Measurements from ENCODE around the gene FALEC. TPM values are rescaled to one million over a fixed set of nuclear protein-coding genes. Genes with fewer than 3 reads are reported as not detected.

The FALEC gene
- total and polyA plus RNA-seq, 2 experiments from 2014 or later, result 1.7 TPM; not detected in 1

GRCh38 chr1:150493175-150493574 lies 22.4 kb upstream of the FALEC start:
- H3K27ac ChIP-seq (ENCODE audit: low read depth), result no peak overlapping the region
- no peaks in the 10 kb centered on the region; the same call in 2 of the 3 replicates for H3K9me3 Mint-ChIP-seq
- peaks cover 73% of the 10 kb centered on the region for H3K36me3 Mint-ChIP-seq (ENCODE audit: low read depth)
- H3K9me2 ChIP-seq (ENCODE audit: insufficient read depth), result no peaks in the 10 kb centered on the region
- H3K79me2 ChIP-seq (replicated peaks; ENCODE audit: insufficient read depth), result peaks cover 6% of the 10 kb centered on the region
- H3K4me2 ChIP-seq, result no peak overlapping the region
- peaks cover 5% of the 10 kb centered on the region for H3K27me3 Mint-ChIP-seq (ENCODE audit: insufficient read depth, low read depth, poor library complexity)
- no peak overlapping the region for H3K4me3 Mint-ChIP-seq
- H3K27me3 ChIP-seq (ENCODE audit: insufficient read depth), result no peaks in the 10 kb centered on the region
- H4K20me1 ChIP-seq (replicated peaks; ENCODE audit: insufficient read depth), result no peaks in the 10 kb centered on the region
- ATAC-seq (no peak), DNase-seq (ENCODE audit: low spot score) (no peak)
- no peak for TF ChIP-seq REST (IDR thresholded peaks at IDR 0.05; ENCODE audit: unreplicated experiment)
- no peak for TF ChIP-seq STAT1 (IDR thresholded peaks at IDR 0.05; ENCODE audit: unreplicated experiment)
- no peak for TF ChIP-seq NANOG (IDR thresholded peaks at IDR 0.05; ENCODE audit: borderline replicate concordance)
- no peak for TF ChIP-seq POLR2AphosphoS5 (IDR thresholded peaks at IDR 0.05; ENCODE audit: low read depth)
- no peak for TF ChIP-seq JUNB (IDR thresholded peaks at IDR 0.05; ENCODE audit: unreplicated experiment)
- TF ChIP-seq ETS1 (IDR thresholded peaks at IDR 0.05), result no peak
- TF ChIP-seq ZNF331 (CRISPR knock-in tag; IDR thresholded peaks at IDR 0.05; ENCODE audit: low read depth), result no peak
- no peak for TF ChIP-seq EZH2 (IDR thresholded peaks at IDR 0.05; ENCODE audit: low read depth, unreplicated experiment)
- TF ChIP-seq EZH2phosphoT487 (IDR thresholded peaks at IDR 0.05; ENCODE audit: unreplicated experiment), result no peak
- no peak for TF ChIP-seq ZNF114 (CRISPR knock-in tag; IDR thresholded peaks at IDR 0.05)
- TF ChIP-seq, protein P1, sequence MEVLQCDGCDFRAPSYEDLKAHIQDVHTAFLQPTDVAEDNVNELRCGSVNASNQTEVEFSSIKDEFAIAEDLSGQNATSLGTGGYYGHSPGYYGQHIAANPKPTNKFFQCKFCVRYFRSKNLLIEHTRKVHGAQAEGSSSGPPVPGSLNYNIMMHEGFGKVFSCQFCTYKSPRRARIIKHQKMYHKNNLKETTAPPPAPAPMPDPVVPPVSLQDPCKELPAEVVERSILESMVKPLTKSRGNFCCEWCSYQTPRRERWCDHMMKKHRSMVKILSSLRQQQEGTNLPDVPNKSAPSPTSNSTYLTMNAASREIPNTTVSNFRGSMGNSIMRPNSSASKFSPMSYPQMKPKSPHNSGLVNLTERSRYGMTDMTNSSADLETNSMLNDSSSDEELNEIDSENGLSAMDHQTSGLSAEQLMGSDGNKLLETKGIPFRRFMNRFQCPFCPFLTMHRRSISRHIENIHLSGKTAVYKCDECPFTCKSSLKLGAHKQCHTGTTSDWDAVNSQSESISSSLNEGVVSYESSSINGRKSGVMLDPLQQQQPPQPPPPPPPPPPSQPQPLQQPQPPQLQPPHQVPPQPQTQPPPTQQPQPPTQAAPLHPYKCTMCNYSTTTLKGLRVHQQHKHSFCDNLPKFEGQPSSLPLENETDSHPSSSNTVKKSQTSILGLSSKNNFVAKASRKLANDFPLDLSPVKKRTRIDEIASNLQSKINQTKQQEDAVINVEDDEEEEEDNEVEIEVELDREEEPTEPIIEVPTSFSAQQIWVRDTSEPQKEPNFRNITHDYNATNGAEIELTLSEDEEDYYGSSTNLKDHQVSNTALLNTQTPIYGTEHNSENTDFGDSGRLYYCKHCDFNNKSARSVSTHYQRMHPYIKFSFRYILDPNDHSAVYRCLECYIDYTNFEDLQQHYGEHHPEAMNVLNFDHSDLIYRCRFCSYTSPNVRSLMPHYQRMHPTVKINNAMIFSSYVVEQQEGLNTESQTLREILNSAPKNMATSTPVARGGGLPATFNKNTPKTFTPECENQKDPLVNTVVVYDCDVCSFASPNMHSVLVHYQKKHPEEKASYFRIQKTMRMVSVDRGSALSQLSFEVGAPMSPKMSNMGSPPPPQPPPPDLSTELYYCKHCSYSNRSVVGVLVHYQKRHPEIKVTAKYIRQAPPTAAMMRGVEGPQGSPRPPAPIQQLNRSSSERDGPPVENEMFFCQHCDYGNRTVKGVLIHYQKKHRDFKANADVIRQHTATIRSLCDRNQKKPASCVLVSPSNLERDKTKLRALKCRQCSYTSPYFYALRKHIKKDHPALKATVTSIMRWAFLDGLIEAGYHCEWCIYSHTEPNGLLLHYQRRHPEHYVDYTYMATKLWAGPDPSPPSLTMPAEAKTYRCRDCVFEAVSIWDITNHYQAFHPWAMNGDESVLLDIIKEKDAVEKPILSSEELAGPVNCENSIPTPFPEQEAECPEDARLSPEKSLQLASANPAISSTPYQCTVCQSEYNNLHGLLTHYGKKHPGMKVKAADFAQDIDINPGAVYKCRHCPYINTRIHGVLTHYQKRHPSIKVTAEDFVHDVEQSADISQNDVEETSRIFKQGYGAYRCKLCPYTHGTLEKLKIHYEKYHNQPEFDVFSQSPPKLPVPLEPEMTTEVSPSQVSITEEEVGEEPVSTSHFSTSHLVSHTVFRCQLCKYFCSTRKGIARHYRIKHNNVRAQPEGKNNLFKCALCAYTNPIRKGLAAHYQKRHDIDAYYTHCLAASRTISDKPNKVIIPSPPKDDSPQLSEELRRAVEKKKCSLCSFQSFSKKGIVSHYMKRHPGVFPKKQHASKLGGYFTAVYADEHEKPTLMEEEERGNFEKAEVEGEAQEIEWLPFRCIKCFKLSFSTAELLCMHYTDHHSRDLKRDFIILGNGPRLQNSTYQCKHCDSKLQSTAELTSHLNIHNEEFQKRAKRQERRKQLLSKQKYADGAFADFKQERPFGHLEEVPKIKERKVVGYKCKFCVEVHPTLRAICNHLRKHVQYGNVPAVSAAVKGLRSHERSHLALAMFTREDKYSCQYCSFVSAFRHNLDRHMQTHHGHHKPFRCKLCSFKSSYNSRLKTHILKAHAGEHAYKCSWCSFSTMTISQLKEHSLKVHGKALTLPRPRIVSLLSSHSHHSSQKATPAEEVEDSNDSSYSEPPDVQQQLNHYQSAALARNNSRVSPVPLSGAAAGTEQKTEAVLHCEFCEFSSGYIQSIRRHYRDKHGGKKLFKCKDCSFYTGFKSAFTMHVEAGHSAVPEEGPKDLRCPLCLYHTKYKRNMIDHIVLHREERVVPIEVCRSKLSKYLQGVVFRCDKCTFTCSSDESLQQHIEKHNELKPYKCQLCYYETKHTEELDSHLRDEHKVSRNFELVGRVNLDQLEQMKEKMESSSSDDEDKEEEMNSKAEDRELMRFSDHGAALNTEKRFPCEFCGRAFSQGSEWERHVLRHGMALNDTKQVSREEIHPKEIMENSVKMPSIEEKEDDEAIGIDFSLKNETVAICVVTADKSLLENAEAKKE (CRISPR knock-in tag; IDR thresholded peaks at IDR 0.05), result no peak
- TF ChIP-seq, protein P2, sequence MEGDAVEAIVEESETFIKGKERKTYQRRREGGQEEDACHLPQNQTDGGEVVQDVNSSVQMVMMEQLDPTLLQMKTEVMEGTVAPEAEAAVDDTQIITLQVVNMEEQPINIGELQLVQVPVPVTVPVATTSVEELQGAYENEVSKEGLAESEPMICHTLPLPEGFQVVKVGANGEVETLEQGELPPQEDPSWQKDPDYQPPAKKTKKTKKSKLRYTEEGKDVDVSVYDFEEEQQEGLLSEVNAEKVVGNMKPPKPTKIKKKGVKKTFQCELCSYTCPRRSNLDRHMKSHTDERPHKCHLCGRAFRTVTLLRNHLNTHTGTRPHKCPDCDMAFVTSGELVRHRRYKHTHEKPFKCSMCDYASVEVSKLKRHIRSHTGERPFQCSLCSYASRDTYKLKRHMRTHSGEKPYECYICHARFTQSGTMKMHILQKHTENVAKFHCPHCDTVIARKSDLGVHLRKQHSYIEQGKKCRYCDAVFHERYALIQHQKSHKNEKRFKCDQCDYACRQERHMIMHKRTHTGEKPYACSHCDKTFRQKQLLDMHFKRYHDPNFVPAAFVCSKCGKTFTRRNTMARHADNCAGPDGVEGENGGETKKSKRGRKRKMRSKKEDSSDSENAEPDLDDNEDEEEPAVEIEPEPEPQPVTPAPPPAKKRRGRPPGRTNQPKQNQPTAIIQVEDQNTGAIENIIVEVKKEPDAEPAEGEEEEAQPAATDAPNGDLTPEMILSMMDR (conservative IDR thresholded peaks at IDR 0.05; ENCODE audit: low read depth in 2 of 2), result no peak
- TF ChIP-seq CREB1 (CRISPR knock-in tag; IDR thresholded peaks at IDR 0.05; ENCODE audit: low read depth), result no peak
- peaks cover 3% of the 10 kb centered on the region; the same call in 2 of the 3 replicates for H3K4me1 Mint-ChIP-seq
- H3K36me3 ChIP-seq (ENCODE audit: insufficient read depth), result peaks cover 28% of the 10 kb centered on the region
- no peak overlapping the region for H3K27ac Mint-ChIP-seq
- peaks cover 8% of the 10 kb centered on the region; the same call in 1 of the 2 replicates for H3F3A ChIP-seq (replicated peaks; ENCODE audit: low read depth)
- H3K4me1 ChIP-seq (ENCODE audit: insufficient read depth), result peaks cover under 1% of the 10 kb centered on the region; the same call in 1 of the 2 replicates
- no peak overlapping the region for H3K4me3 ChIP-seq
- H2AFZ ChIP-seq, result no peak overlapping the region

Measured in GM23338 (cell line).